A673 (cell line): ENCODE results near the gene LIMCH1. TPM values are rescaled to one million over a fixed set of nuclear protein-coding genes. Genes with fewer than 3 reads are reported as not detected.

Source experiments
- BruUV-seq: library from RNA; stranded (reverse); fragments of 400-500 nt; replicated peaks from 2 replicates; lab custom pipeline; 2021; lab: Mats Ljungman, UMichigan
- CTCF ChIA-PET: fragments of 300-600 bp; sonication (Branson Sonifier 250); formaldehyde crosslinking; loops from one replicate; lab custom pipeline; 2022; ENCODE audit warnings: antibody characterized with exemption; lab: Charles Lee
- POLR2A ChIA-PET: fragments of 300-600 bp; sonication (Branson Sonifier 250); formaldehyde crosslinking; loops from one replicate; lab custom pipeline; 2022; ENCODE audit warnings: antibody characterized with exemption; ENCODE audit not compliant: low non-redundant PET; lab: Charles Lee
- DNase-seq: peaks from one replicate; pipeline ENCODE4 v3.0.0-alpha.2; 2015; ENCODE audit warnings: low spot score
- H3K27ac ChIP-seq: fragments of 200-600 bp; sonication (generic); 2 replicates; pipeline ENCODE4 v1.5.1; 2016; ENCODE audit warnings: mixed run types, low read depth, mild to moderate bottlenecking, mixed read lengths, antibody characterized with exemption, low read length; ENCODE audit not compliant: poor library complexity, severe bottlenecking
- H3K27me3 ChIP-seq: fragments of 200-600 bp; sonication (generic); replicated peaks from 2 replicates; pipeline ENCODE4 v1.6.1; 2017; ENCODE audit warnings: mixed run types, low read depth, mild to moderate bottlenecking, mixed read lengths, antibody characterized with exemption, low read length; ENCODE audit not compliant: insufficient read depth, poor library complexity
- H3K36me3 ChIP-seq: fragments of 200-600 bp; sonication (generic); 2 replicates; pipeline ENCODE4 v1.6.1; 2016; ENCODE audit warnings: mixed run types, mild to moderate bottlenecking, mixed read lengths, antibody characterized with exemption, low read length; ENCODE audit not compliant: insufficient read depth, poor library complexity, severe bottlenecking
- H3K4me1 ChIP-seq: fragments of 200-600 bp; sonication (generic); 2 replicates; pipeline ENCODE4 v1.6.1; 2017; ENCODE audit warnings: mixed run types, mild to moderate bottlenecking, mixed read lengths, antibody characterized with exemption, low read length; ENCODE audit not compliant: insufficient read depth, poor library complexity, severe bottlenecking
- H3K4me3 ChIP-seq: fragments of 200-600 bp; sonication (generic); 2 replicates; pipeline ENCODE4 v1.5.1; 2016; ENCODE audit warnings: low read depth, mixed run types, mild to moderate bottlenecking, mixed read lengths, low read length; ENCODE audit not compliant: poor library complexity, severe bottlenecking
- H3K9me3 ChIP-seq: fragments of 200-600 bp; sonication (generic); 2 replicates; pipeline ENCODE4 v1.6.1; 2016; ENCODE audit warnings: mixed run types, low read depth, mild to moderate bottlenecking, mixed read lengths, antibody characterized with exemption, low read length; ENCODE audit not compliant: poor library complexity, severe bottlenecking
- EZH2 ChIP-seq: fragments of 200-600 bp; sonication (generic); IDR thresholded peaks from 2 replicates; pipeline ENCODE4 v1.6.1; 2017; ENCODE audit warnings: borderline replicate concordance, low read depth, mild to moderate bottlenecking, mixed read lengths, antibody characterized with exemption, low read length; ENCODE audit not compliant: poor library complexity, severe bottlenecking
- intact Hi-C: fragments of 100-400 bp; cut with micrococcal nuclease; formaldehyde crosslinking; loops from one replicate; pipeline ENCODE4 v1.10.0; 2022; ENCODE audit not compliant: unreplicated experiment
- total RNA-seq: library from RNA; stranded (reverse); gene quantifications from 2 replicates; pipeline ENCODE4 v1.2.3, GENCODE V29; 2021
- TF ChIP-seq, protein P1 (sequence below): fragments of 300-800, 200-600 bp; sonication (generic); conservative IDR thresholded peaks from 2 replicates; pipeline ENCODE4 v1.5.1; 2017; ENCODE audit warnings: low read depth, mild to moderate bottlenecking, antibody characterized with exemption, low read length, moderate library complexity, mixed read lengths

LIMCH1 gene
- total RNA-seq, 1 experiment from 2014 or later, result 4.0 TPM

DNA sequence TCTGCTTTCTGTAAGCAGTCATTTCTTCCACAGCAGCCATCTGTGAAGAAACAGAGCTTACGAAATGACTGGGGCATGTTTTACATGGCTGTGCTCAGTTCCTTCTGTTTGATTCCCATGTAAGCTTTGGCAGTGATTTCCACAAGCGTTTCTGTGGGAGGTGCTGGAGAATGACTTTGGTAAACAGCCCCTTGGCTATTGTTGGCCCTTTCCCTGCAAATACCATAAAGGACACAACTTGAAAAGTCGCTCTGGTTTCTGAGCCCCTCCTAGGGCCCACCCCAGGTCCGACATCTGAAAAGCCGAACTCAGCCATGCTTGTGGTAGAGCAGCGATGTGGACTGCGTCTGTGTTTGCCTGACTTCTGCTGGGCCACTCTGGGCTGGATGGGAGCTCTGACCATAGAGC lies 3.7 kb downstream of the LIMCH1 start:
- Histone ChIP-seq H3K9me3 (no peaks in the 10 kb centered on the region), H3K27me3 (peaks cover 52% of the 10 kb centered on the region), H3K4me3 (no peak overlapping the region), H3K4me1 (no peaks in the 10 kb centered on the region), H3K36me3 (no peaks in the 10 kb centered on the region), H3K27ac (no peak overlapping the region)
- no TSS peak for BruUV-seq
- ChIA-PET POLR2A (no interaction called here), CTCF (no interaction called here)
- no peak for DNase-seq
- intact Hi-C loops, result no loop called here
- TF ChIP-seq EZH2, result no peak
- TF ChIP-seq, protein P1, sequence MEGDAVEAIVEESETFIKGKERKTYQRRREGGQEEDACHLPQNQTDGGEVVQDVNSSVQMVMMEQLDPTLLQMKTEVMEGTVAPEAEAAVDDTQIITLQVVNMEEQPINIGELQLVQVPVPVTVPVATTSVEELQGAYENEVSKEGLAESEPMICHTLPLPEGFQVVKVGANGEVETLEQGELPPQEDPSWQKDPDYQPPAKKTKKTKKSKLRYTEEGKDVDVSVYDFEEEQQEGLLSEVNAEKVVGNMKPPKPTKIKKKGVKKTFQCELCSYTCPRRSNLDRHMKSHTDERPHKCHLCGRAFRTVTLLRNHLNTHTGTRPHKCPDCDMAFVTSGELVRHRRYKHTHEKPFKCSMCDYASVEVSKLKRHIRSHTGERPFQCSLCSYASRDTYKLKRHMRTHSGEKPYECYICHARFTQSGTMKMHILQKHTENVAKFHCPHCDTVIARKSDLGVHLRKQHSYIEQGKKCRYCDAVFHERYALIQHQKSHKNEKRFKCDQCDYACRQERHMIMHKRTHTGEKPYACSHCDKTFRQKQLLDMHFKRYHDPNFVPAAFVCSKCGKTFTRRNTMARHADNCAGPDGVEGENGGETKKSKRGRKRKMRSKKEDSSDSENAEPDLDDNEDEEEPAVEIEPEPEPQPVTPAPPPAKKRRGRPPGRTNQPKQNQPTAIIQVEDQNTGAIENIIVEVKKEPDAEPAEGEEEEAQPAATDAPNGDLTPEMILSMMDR, result no peak

DNA sequence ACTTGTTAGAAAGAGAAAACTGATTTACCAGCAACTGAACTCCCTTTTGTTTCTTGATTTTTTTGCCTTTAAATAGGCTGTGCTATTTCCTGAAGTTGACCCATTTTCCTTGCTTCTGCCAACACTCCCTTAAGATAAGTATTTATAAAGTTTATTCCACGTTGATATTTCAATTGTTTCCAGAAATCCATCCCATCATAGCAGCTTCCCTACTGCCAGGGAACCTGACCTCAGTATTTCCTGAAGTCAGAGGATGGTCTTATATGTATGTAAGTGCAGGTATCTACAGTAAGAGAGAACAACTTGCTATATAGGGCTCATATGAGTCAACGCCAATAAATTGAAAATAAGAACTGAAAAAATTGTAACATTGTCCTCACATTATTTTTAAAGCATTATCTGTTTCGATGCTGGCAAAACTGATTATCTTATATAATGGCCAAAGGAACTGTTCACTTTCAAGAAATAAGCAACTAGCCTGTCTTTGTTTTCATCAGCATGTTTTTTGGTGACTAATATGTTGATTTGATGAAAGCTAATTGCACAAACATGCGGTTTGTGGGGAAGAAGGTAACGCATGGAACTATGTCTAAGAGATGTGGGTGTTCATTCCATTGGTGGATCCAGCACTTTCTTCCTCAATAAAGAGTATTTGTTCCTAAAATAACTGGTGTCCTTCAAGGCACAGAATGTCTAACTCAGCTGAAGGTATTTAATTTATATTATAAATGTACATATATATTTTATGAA lies 4.7 kb downstream of the LIMCH1 start:
- TF ChIP-seq EZH2, result no peak
- TF ChIP-seq, protein P1, result no peak
- no peaks in the 10 kb centered on the region for H3K36me3 ChIP-seq
- H3K27me3 ChIP-seq, result peaks cover 43% of the 10 kb centered on the region
- no peak overlapping the region for H3K4me3 ChIP-seq
- intact Hi-C loops, result no loop called here
- H3K9me3 ChIP-seq, result no peaks in the 10 kb centered on the region
- no peaks in the 10 kb centered on the region for H3K4me1 ChIP-seq
- H3K27ac ChIP-seq, result no peak overlapping the region
- ChIA-PET POLR2A (no interaction called here), CTCF (no interaction called here)
- no peak for DNase-seq
- no TSS peak for BruUV-seq

DNA sequence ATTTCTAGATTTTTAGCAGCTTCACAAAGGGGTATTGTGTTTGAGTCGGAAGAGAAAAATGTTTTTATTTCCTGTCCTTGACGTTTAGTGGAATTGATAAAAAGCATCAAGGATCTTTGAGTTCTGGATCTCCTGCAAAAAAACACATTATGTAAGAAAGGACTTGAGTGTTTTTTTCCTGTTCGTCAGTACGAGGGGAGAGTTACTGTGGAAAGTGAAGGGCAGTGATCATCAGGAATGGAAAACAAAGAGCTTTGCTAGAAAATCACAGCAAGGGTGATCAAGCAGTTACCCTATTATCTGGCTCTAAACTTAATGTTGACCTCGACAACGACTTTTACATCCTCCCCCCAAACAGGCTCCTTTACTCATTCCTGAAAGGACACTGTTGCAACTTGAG lies 7.3 kb downstream of the LIMCH1 start:
- no TSS peak for BruUV-seq
- POLR2A ChIA-PET, result no interaction called here
- Histone ChIP-seq H3K27ac (no peak overlapping the region), H3K27me3 (peaks cover 18% of the 10 kb centered on the region), H3K4me1 (no peaks in the 10 kb centered on the region), H3K9me3 (no peaks in the 10 kb centered on the region), H3K36me3 (no peaks in the 10 kb centered on the region), H3K4me3 (no peak overlapping the region)
- DNase-seq, result no peak
- TF ChIP-seq, protein P1, result no peak
- no peak for TF ChIP-seq EZH2
- intact Hi-C loops, result no loop called here
- CTCF ChIA-PET, result no interaction called here
